Endodermal cell (in vitro differentiated cells): ENCODE data around the gene IMMP1L. TPM values are rescaled to one million over a fixed set of nuclear protein-coding genes. Genes with fewer than 3 reads are reported as not detected.

Experiments used
- DNase-seq: peaks from one replicate; pipeline ENCODE4 v3.0.0-alpha.2; 2017
- H3K27ac ChIP-seq: 2 replicates; pipeline ENCODE4 v1.5.1; 2013; ENCODE audit warnings: mild to moderate bottlenecking, low read depth, low read length, moderate library complexity
- H3K27me3 ChIP-seq: 2 replicates; pipeline ENCODE4 v1.6.1; 2013; ENCODE audit warnings: mild to moderate bottlenecking, low read length, moderate library complexity; ENCODE audit not compliant: insufficient read depth, control insufficient read depth, poor library complexity, severe bottlenecking
- H3K36me3 ChIP-seq: 2 replicates; pipeline ENCODE4 v1.7.0; 2013; ENCODE audit warnings: mild to moderate bottlenecking, low read length, moderate library complexity; ENCODE audit not compliant: control insufficient read depth, insufficient read depth
- H3K4me1 ChIP-seq: one replicate; pipeline ENCODE4 v1.7.0; 2013; ENCODE audit warnings: low read length; ENCODE audit not compliant: control insufficient read depth, insufficient read depth
- H3K4me3 ChIP-seq: 2 replicates; pipeline ENCODE4 v1.5.1; 2013; ENCODE audit warnings: mild to moderate bottlenecking, low read length, moderate library complexity
- H3K9ac ChIP-seq: 2 replicates; pipeline ENCODE4 v1.6.1; 2013; ENCODE audit warnings: mild to moderate bottlenecking, low read length, moderate library complexity; ENCODE audit not compliant: poor library complexity, severe bottlenecking; ENCODE audit errors: extremely low read depth
- H3K9me3 ChIP-seq: 2 replicates; pipeline ENCODE4 v1.6.1; 2013; ENCODE audit warnings: mild to moderate bottlenecking, low read length, moderate library complexity; ENCODE audit not compliant: control insufficient read depth
- H3K27ac Mint-ChIP-seq: 2 replicates; pipeline ENCODE4 v1.8.0; 2020; ENCODE audit warnings: mixed read lengths
- H3K27me3 Mint-ChIP-seq: 2 replicates; pipeline ENCODE4 v1.8.0; 2021; ENCODE audit warnings: mild to moderate bottlenecking, mixed read lengths; ENCODE audit not compliant: insufficient read depth
- H3K36me3 Mint-ChIP-seq: 2 replicates; pipeline ENCODE4 v1.8.0; 2020; ENCODE audit warnings: low read depth, mixed read lengths
- H3K4me1 Mint-ChIP-seq: 2 replicates; pipeline ENCODE4 v1.8.0; 2020; ENCODE audit warnings: mixed read lengths
- H3K4me3 Mint-ChIP-seq: 2 replicates; pipeline ENCODE4 v1.8.0; 2020; ENCODE audit warnings: mild to moderate bottlenecking, moderate library complexity, mixed read lengths
- H3K9me3 Mint-ChIP-seq: 2 replicates; pipeline ENCODE4 v1.8.0; 2020; ENCODE audit warnings: mild to moderate bottlenecking, mixed read lengths
- WGBS, 2 experiments: methylation state at CpG; one replicate each; pipeline versions ENCODE4 v1.1.5 to v1.1.7; 2013; ENCODE audit warnings: missing lambda C conversion rate in 2 of 2, mixed read lengths in 1 of 2; ENCODE audit not compliant: insufficient coverage in 1 of 2, insufficient read length in 1 of 2; 5-methylcytosine and 5-hydroxymethylcytosine counted together
- total RNA-seq, 2 donors: library from RNA; stranded (reverse); fragmentation: NEBNext Ultra II Directional in 1 of 2; extraction: Animal tissue kit (Norgen Biotek cat#: 25700) in 1 of 2; gene quantifications; 2 replicates in 1 of 2; 3 replicates in 1 of 2; pipeline ENCODE4 v1.2.1, GENCODE V29; 2021
- TF ChIP-seq, protein P1 (sequence below): fragments of 200-600 bp; sonication (generic); conservative IDR thresholded peaks from 2 replicates; pipeline ENCODE4 v1.5.0; 2021; ENCODE audit warnings: antibody characterized with exemption, mild to moderate bottlenecking

The IMMP1L gene
- total RNA-seq, 2 donors from 2014 or later: 28.9 to 44.9 TPM

- H3K27ac ChIP-seq: no peak overlapping the region
- H3K9ac ChIP-seq: no peak overlapping the region
- Mint-ChIP-seq H3K4me1 (no peaks in the 10 kb centered on the region), H3K27ac (no peak overlapping the region), H3K27me3 (no peaks in the 10 kb centered on the region), H3K36me3 (peaks cover 21% of the 10 kb centered on the region), H3K9me3 (no peaks in the 10 kb centered on the region), H3K4me3 (no peak overlapping the region)
- no peaks in the 10 kb centered on the region for H3K4me1 ChIP-seq
- no peaks in the 10 kb centered on the region for H3K27me3 ChIP-seq
- peaks cover 9% of the 10 kb centered on the region for H3K36me3 ChIP-seq
- WGBS, 2 experiments: 97% methylated on average over 3 of the region's 3 CpGs; no CpG with 5 or more reads in 1 of the 2 experiments
- no peaks in the 10 kb centered on the region for H3K9me3 ChIP-seq
- H3K4me3 ChIP-seq: no peak overlapping the region
- DNase-seq: no peak
- TF ChIP-seq, protein P1, sequence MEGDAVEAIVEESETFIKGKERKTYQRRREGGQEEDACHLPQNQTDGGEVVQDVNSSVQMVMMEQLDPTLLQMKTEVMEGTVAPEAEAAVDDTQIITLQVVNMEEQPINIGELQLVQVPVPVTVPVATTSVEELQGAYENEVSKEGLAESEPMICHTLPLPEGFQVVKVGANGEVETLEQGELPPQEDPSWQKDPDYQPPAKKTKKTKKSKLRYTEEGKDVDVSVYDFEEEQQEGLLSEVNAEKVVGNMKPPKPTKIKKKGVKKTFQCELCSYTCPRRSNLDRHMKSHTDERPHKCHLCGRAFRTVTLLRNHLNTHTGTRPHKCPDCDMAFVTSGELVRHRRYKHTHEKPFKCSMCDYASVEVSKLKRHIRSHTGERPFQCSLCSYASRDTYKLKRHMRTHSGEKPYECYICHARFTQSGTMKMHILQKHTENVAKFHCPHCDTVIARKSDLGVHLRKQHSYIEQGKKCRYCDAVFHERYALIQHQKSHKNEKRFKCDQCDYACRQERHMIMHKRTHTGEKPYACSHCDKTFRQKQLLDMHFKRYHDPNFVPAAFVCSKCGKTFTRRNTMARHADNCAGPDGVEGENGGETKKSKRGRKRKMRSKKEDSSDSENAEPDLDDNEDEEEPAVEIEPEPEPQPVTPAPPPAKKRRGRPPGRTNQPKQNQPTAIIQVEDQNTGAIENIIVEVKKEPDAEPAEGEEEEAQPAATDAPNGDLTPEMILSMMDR: no peak
These were observed 54.2 kb downstream of the IMMP1L start for GRCh38 chr11:31455177-31455576.

DNA sequence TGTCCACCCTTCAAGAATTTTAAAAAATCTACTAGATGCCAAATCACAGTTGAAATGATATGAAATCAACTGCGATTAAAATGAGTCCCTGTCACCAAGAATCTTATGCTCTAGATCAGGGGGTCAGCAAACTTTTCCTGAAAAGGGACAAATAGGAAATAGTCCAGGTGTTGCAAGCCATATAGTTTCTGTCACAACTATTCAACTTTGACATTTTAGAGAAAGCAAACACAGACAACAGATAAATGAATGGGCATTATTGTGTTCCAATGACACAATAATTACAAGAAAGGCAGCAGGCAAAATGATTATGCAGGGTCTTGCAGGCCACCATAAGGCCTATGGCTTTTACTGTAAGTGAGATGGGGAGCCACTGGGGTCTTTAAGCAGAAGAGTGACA lies 58.6 kb downstream of the IMMP1L start:
- Histone ChIP-seq H3K36me3 (peaks cover 22% of the 10 kb centered on the region), H3K4me3 (no peak overlapping the region), H3K9ac (no peak overlapping the region), H3K27me3 (no peaks in the 10 kb centered on the region), H3K27ac (no peak overlapping the region), H3K4me1 (no peaks in the 10 kb centered on the region), H3K9me3 (no peaks in the 10 kb centered on the region)
- TF ChIP-seq, protein P1: no peak
- H3K4me3 Mint-ChIP-seq: no peak overlapping the region
- H3K27ac Mint-ChIP-seq: no peak overlapping the region
- WGBS, 2 experiments: 100% methylated on average over 1 of the region's 1 CpG
- H3K36me3 Mint-ChIP-seq: peaks cover 27% of the 10 kb centered on the region
- no peaks in the 10 kb centered on the region for H3K27me3 Mint-ChIP-seq
- H3K9me3 Mint-ChIP-seq: no peaks in the 10 kb centered on the region
- DNase-seq: no peak
- no peaks in the 10 kb centered on the region for H3K4me1 Mint-ChIP-seq

GRCh38 chr11:31449040-31449439 lies 60.4 kb downstream of the IMMP1L start:
- no peaks in the 10 kb centered on the region for H3K27me3 Mint-ChIP-seq
- peaks cover 19% of the 10 kb centered on the region for H3K36me3 ChIP-seq
- no peaks in the 10 kb centered on the region for H3K4me1 ChIP-seq
- peaks cover 1% of the 10 kb centered on the region for H3K4me1 Mint-ChIP-seq
- TF ChIP-seq, protein P1: no peak
- H3K9me3 Mint-ChIP-seq: no peaks in the 10 kb centered on the region
- H3K9ac ChIP-seq: no peak overlapping the region
- H3K27ac Mint-ChIP-seq: no peak overlapping the region
- no peak overlapping the region for H3K4me3 ChIP-seq
- no peaks in the 10 kb centered on the region for H3K27me3 ChIP-seq
- peaks cover 21% of the 10 kb centered on the region for H3K36me3 Mint-ChIP-seq
- no peaks in the 10 kb centered on the region for H3K9me3 ChIP-seq
- no peak overlapping the region for H3K27ac ChIP-seq
- H3K4me3 Mint-ChIP-seq: no peak overlapping the region
- DNase-seq: no peak
- 63 to 93% methylated on average over 1 to 2 of the region's 2 CpGs for WGBS, 2 experiments
